ENCODE results near the gene CIZ1. TPM values are rescaled to one million over a fixed set of nuclear protein-coding genes. Genes with fewer than 3 reads are reported as not detected.
"Not testable (repeated sequence)": the region's sequence is repeated elsewhere in the genome, so short reads cannot be mapped to it uniquely, and the experiment has no call there.

CIZ1 gene
- total RNA-seq, 1 donor from 2014 or later = 56.7 TPM

DNA sequence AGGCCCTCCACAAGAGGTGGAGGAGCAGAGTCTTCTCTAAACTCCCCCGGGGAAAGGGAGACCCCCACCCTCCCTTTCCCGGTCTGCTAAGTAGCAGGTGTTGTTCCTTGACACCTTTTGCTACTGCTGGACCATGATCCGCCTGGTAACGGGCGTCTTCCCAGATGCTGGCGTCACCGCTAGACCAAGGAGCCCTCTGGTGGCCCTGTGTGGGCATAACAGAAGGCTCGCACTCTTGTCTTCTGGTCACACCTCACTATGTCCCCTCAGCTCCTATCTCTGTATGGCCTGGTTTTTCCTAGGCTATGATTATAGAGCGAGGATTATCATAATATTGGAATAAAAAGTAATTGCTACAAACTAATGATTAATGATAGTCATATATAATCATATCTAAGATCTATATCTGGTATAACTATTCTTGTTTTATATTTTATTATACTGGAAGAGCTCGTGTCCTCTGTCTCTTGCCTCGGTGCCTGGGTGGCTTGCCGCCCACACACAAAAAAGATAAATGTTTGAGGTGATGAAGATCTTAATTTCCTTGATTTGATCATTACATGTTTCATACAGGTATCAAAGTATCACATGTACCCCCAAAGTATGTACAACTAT, 61.3 kb downstream of the CIZ1 start:
- TF ChIP-seq, protein P1, sequence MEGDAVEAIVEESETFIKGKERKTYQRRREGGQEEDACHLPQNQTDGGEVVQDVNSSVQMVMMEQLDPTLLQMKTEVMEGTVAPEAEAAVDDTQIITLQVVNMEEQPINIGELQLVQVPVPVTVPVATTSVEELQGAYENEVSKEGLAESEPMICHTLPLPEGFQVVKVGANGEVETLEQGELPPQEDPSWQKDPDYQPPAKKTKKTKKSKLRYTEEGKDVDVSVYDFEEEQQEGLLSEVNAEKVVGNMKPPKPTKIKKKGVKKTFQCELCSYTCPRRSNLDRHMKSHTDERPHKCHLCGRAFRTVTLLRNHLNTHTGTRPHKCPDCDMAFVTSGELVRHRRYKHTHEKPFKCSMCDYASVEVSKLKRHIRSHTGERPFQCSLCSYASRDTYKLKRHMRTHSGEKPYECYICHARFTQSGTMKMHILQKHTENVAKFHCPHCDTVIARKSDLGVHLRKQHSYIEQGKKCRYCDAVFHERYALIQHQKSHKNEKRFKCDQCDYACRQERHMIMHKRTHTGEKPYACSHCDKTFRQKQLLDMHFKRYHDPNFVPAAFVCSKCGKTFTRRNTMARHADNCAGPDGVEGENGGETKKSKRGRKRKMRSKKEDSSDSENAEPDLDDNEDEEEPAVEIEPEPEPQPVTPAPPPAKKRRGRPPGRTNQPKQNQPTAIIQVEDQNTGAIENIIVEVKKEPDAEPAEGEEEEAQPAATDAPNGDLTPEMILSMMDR (conservative IDR thresholded peaks at IDR 0.05; ENCODE audit: low read depth, low read length) = peak; percentile 12

DNA sequence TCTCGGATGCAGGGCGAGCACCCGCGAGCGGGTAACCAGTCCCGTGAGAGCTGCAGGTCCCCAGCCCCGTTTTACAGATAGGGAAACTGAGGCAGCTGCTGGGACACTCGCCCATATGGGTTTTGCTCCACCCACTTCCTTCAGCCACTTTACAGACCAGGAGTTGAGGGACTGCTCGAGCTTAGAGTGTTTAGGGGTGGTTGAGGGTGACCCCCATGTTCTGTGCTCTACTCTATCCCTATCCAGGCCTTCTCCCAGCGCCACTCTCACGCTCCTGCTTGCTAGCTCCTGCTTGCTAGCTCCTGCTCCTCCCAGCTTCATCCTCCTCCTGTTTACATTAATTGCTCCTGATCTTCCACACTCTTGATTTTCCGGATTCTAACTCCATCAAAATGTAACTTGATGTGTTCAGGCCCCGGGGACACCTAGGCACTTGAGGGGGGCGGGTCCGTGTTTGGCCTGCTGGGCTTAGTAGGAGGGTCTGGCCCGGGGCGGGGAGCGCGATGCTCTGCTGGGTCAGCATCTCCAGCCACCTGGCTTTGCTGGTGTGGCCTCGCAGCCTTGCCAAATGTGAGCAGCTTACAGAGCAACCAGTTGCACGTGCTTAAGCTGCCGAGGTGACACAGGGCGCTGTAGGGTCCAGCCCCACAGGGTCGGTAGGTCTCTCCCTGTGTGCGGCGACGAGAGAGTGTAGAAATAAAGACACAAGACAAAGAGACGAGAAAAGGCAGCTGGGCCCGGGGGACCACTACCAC, 62.4 kb downstream of the CIZ1 start:
- H3K4me3 ChIP-seq (ENCODE audit: low read depth, low read length) = peak overlapping the region; percentile 68
- no peak for DNase-seq (ENCODE audit: low read depth)
- TF ChIP-seq, protein P1 (conservative IDR thresholded peaks at IDR 0.05; ENCODE audit: low read depth, low read length) = no peak

More for the DNA sequence above, 61.3 kb downstream of the CIZ1 start:
- not testable (repeated sequence) for DNase-seq (ENCODE audit: low read depth); H3K4me3 ChIP-seq (ENCODE audit: low read depth, low read length)

DNA sequence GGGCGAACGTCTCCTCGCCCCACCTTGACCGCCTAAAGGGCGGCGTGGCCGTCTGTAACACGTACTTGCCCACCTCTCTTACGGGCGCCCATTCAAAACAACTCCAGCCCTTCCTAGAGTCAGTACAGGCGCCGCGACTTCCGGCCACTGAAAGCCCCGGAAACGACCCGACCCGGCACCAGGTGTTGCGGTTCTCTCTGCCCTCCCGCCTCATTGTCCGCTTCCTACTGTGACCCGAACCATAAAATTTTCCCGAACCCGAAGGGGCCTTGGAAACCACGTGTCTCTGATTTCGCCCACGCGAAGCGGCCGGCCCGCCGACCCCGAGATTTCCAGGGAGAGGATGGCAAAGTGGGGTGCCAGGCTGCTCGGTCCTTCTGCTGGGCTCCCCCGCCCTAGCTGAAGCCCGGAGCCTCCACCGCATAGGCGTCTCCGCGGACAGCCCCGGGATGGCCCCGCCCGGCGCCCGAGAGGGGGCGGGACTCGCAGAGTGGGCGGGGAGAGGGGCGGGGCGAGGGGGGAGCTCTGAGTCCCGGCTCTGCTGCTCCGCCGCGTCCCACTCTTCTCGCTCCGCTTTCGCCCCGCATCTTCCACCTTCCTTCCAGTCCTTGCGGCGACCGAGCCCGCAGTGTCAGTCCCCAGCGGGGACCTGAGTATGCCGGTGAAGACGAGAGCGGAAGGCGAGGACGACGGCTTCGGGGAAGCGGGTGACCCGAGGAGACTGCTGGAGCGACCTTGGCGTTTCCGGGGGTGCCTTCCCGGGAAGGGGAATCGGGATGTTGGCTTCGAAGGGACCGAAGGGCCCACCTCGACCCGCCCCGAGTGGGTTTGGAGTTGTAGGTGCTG, 63.2 kb downstream of the CIZ1 start:
- DNase-seq (ENCODE audit: low read depth) = no peak
- TF ChIP-seq, protein P1 (conservative IDR thresholded peaks at IDR 0.05; ENCODE audit: low read depth, low read length) = no peak
- H3K4me3 ChIP-seq (ENCODE audit: low read depth, low read length) = peak overlapping the region; percentile 68

DNA sequence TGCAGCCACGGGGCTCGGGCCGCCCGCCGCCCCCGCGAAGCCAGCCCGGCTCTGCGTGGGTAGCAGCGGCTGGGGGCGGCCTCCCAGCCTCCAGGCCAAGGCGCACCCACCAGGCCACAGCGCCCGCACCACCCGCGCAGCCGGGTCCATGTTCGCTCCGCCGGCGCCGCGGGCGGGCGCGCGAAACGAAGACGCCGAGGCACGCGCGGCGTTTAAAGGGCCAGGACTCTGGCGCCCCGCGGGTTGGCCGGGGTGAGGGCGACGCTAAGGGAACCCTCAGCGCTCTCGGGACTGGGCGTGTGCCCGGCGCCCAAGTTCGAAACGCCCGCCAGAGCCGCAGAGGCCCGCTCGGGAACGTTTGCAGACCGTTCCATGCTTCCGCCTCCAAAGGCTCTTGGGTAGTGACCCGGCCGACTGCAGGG, 63.8 kb downstream of the CIZ1 start, which contains the start of gene PTGES2:
PTGES2 (minus strand) TSS at position 162 of the 422 bp plus-strand sequence; CDS start at position 150, 12 bp downstream.
- H3K4me3 ChIP-seq (ENCODE audit: low read depth, low read length) = peak within 1 kb of the TSS; percentile 68
- TF ChIP-seq, protein P1 (conservative IDR thresholded peaks at IDR 0.05; ENCODE audit: low read depth, low read length) = no peak
- no peak for DNase-seq (ENCODE audit: low read depth)

DNA sequence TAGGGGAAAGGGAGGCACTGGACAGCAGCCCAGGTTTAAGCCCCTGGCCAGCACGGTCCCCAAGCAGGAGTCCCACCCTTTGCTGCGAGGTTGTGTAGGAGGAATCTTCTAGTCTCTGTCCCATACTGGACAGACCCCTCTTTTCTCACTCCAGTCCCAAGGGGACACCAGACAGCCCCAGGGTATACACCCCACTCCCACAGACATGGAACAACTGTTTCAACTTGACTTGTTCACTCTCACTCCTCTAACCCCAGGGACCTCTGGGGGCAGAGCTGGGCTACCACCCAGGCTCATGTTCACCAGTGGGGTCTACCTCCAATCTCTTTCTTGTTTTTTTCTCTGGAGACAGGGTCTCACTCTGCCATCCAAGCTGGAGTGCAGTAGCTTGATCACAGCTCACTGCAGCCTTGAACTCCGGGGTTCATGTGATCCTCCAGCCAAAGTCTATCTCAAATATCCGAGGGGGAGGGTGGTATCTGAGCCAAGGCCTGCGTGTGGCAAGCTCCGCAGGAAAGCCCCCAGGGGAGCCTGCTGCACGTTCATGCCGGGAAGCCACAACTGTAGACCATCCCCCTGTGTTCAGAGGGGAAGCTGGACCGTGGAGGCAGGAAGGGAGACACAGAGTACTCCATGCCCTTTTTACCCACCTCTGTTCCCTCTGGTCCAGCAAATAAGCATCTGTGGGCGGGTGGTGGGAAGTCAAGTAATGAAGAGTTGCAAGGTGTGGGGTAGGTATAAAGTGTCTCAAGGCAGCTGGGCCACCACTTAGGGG, 65.6 kb downstream of the CIZ1 start:
- H3K4me3 ChIP-seq (ENCODE audit: low read depth, low read length) = peak overlapping the region; percentile 68
- no peak for DNase-seq (ENCODE audit: low read depth)
- TF ChIP-seq, protein P1 (conservative IDR thresholded peaks at IDR 0.05; ENCODE audit: low read depth, low read length) = no peak

DNA sequence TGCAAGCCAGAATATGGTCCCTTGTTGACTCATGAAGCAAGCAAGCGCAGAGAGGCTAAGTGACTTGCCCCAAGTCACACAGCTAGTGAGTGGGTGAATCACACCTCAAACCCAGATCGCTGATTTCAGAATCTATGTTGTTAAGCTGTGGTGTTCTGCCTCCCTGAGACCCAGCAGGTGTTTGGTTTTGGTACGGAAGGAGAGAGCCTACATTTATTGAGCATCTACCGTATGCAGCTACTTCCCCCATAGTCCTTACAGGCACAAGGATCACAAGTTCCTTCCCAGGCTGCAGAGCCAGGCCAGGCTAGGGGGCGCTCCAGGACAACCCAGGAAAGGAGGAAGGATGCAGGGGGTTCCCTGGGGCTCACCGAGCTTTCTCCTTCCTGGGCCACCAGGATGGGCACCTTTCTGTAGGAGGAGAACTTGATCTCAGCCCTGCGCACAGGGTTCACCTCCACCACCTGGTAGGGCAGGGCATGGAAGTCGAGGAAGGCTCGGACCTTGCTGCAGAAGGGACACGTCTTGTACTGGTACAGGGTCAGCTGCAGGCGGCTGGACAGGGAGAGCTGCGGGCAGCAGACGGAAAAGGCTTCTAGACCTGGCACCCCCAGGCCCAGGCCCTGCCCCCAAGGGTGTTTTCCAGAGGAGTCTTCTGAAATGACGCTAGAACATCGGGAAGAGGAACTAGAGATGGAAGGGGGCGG, 66.3 kb downstream of the CIZ1 start:
- no peak for DNase-seq (ENCODE audit: low read depth)
- TF ChIP-seq, protein P1 (conservative IDR thresholded peaks at IDR 0.05; ENCODE audit: low read depth, low read length) = peak; percentile 76
- no peak overlapping the region for H3K4me3 ChIP-seq (ENCODE audit: low read depth, low read length)
